Sigmoid colon (tissue), 7 donors: Measurements from ENCODE around the gene SMIM36. TPM values are rescaled to one million over a fixed set of nuclear protein-coding genes. Genes with fewer than 3 reads are reported as not detected.

ENCODE experiments used
- DNase-seq: peaks from one replicate; pipeline ENCODE4 v3.0.0-alpha.2; 2019
- H3K27ac ChIP-seq, 4 donors: fragments of 200-600 bp; sonication (generic); one replicate each; pipeline ENCODE4 v1.5.1; 2016 to 2019; ENCODE audit warnings: mild to moderate bottlenecking in 1 of 4
- H3K27me3 ChIP-seq, 3 donors: fragments of 200-600 bp; sonication (generic); one replicate each; pipeline ENCODE4 v1.5.1; 2019; ENCODE audit warnings: mild to moderate bottlenecking in 1 of 3
- H3K36me3 ChIP-seq, 4 donors: fragments of 200-600 bp; sonication (generic); one replicate each; pipeline ENCODE4 v1.5.1; 2016 to 2019
- H3K4me1 ChIP-seq, 4 donors: fragments of 200-600 bp; sonication (generic); one replicate each; pipeline ENCODE4 v1.5.1; 2017 to 2019
- H3K4me3 ChIP-seq, 4 donors: fragments of 200-600 bp; sonication (generic); one replicate each; pipeline ENCODE4 v1.5.1; 2017 to 2019; ENCODE audit warnings: mild to moderate bottlenecking in 2 of 4, moderate library complexity in 1 of 4
- H3K9me3 ChIP-seq, 4 donors: fragments of 200-600 bp in 3 of 4; sonication (generic) in 3 of 4; one replicate each; pipeline versions ENCODE4 v1.5.1 to v1.6.1; 2013 to 2019
- EP300 ChIP-seq, 4 donors: sonication (generic); formaldehyde crosslinking; IDR thresholded peaks; one replicate each; pipeline ENCODE4 v1.6.1; 2017; ENCODE audit warnings: antibody characterized with exemption in 4 of 4
- POLR2A ChIP-seq, 2 donors: fragments of 450-650 bp; IDR thresholded peaks; one replicate each; pipeline ENCODE4 v1.6.1; 2016; ENCODE audit warnings: antibody characterized with exemption in 2 of 2, mild to moderate bottlenecking in 2 of 2, moderate library complexity in 2 of 2
- POLR2AphosphoS5 ChIP-seq, 4 donors: sonication (generic); formaldehyde crosslinking; IDR thresholded peaks; one replicate each; pipeline ENCODE4 v1.6.1; 2017; ENCODE audit warnings: antibody characterized with exemption in 4 of 4
- WGBS, 2 donors: extraction: QIAGEN DNeasy Blood & Tissue Kit; methylation state at CpG; one replicate each; pipeline ENCODE4 v1.1.7; 2013; 5-methylcytosine and 5-hydroxymethylcytosine counted together
- intact Hi-C: fragments of 100-400 bp; cut with DNase I; formaldehyde crosslinking; loops from one replicate; pipeline ENCODE4 v1.15.1; 2023
- polyA plus RNA-seq, 3 donors: library from polyadenylated mRNA; stranded (reverse); fragments of 200-250 nt; gene quantifications; one replicate each; pipeline ENCODE4 v1.2.3, GENCODE V29; 2013
- total RNA-seq, 4 donors: library from RNA; depleted of rRNA; stranded (reverse); fragments of >200 nt; gene quantifications; one replicate each; pipeline ENCODE4 v1.1.0, GENCODE V29; 2016
- TF ChIP-seq, protein P1 (sequence below), 4 experiments: fragments of 450-650 bp in 3 of 4; fragments of 200-600 bp in 1 of 4; IDR thresholded peaks; one replicate each; pipeline ENCODE4 v1.5.1; 2016 to 2019; ENCODE audit warnings: antibody characterized with exemption in 4 of 4, mild to moderate bottlenecking in 3 of 4, moderate library complexity in 2 of 4
- donor health status: healthy with polysubstance abuse.
- donor health status: Bipolar disorder and iron deficiency.
- donor health status: healthy.

Gene SMIM36
- total and polyA plus RNA-seq, 7 donors = not detected

GRCh38 chr17:55484575-55484974, 26.7 kb downstream of the SMIM36 start:
- H3K9me3 ChIP-seq = no peaks in the 10 kb centered on the region
- TF ChIP-seq, protein P1, sequence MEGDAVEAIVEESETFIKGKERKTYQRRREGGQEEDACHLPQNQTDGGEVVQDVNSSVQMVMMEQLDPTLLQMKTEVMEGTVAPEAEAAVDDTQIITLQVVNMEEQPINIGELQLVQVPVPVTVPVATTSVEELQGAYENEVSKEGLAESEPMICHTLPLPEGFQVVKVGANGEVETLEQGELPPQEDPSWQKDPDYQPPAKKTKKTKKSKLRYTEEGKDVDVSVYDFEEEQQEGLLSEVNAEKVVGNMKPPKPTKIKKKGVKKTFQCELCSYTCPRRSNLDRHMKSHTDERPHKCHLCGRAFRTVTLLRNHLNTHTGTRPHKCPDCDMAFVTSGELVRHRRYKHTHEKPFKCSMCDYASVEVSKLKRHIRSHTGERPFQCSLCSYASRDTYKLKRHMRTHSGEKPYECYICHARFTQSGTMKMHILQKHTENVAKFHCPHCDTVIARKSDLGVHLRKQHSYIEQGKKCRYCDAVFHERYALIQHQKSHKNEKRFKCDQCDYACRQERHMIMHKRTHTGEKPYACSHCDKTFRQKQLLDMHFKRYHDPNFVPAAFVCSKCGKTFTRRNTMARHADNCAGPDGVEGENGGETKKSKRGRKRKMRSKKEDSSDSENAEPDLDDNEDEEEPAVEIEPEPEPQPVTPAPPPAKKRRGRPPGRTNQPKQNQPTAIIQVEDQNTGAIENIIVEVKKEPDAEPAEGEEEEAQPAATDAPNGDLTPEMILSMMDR (IDR thresholded peaks at IDR 0.05) = no peak
- no peak for TF ChIP-seq POLR2AphosphoS5 (IDR thresholded peaks at IDR 0.05)
- no peak overlapping the region for H3K27ac ChIP-seq
- no peaks in the 10 kb centered on the region for H3K27me3 ChIP-seq
- no peaks in the 10 kb centered on the region for H3K36me3 ChIP-seq
- no peak for DNase-seq
- intact Hi-C loops = no loop called here
- H3K4me3 ChIP-seq = no peak overlapping the region
- peaks cover 0 to 12% (median 9%) of the 10 kb centered on the region in 4 donors for H3K4me1 ChIP-seq
- 93 to 95% methylated on average over 2 of the region's 2 CpGs for WGBS, 2 donors

DNA sequence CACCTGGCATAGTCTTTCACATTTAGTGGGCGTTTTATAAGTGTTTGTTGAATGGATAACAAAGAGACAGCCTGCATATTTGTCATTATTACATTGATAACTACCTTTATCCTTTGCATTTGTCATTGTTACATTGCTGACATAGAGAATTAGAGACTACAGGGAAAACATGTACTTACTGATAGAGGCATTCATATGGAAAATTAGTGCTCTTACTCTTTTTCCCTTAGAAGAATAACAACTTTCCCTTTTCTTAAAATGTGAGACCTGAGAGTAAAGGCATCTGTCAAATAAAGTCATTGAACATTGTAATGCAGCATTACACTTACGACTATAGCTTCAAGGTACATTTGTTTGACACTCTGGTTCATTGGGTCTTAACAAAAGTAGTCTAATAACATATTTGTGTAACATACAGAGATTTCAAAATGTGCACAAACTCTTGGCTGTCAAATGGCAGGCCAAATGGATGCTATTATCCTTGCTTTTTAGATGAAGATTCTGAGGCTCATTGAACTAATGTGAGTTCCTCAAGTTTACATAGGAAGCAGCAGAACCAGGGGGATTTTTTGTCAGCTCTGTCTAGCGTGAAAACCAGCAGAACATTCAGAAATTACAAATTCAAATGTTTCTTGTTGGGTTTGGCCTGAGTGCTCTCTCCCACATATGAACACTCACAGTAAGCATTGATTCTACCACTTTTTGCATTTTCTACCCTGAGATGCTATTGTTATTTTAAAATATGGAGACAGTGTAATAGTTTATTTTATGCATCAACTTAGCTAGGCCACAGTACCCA, 28.5 kb downstream of the SMIM36 start:
- WGBS, 2 donors = 82 to 90% methylated on average over 3 of the region's 3 CpGs
- no peaks in the 10 kb centered on the region for H3K36me3 ChIP-seq
- peaks cover 0 to 7% (median 5%) of the 10 kb centered on the region in 4 donors for H3K4me1 ChIP-seq
- TF ChIP-seq POLR2AphosphoS5 (IDR thresholded peaks at IDR 0.05) (no peak), EP300 (IDR thresholded peaks at IDR 0.05) (no peak), POLR2A (IDR thresholded peaks at IDR 0.05) (no peak)
- TF ChIP-seq, protein P1 (IDR thresholded peaks at IDR 0.05) = no peak
- H3K27me3 ChIP-seq = no peaks in the 10 kb centered on the region
- intact Hi-C loops = no loop called here
- H3K9me3 ChIP-seq = no peaks in the 10 kb centered on the region
- H3K4me3 ChIP-seq = no peak overlapping the region
- H3K27ac ChIP-seq = no peak overlapping the region
- DNase-seq = no peak

DNA sequence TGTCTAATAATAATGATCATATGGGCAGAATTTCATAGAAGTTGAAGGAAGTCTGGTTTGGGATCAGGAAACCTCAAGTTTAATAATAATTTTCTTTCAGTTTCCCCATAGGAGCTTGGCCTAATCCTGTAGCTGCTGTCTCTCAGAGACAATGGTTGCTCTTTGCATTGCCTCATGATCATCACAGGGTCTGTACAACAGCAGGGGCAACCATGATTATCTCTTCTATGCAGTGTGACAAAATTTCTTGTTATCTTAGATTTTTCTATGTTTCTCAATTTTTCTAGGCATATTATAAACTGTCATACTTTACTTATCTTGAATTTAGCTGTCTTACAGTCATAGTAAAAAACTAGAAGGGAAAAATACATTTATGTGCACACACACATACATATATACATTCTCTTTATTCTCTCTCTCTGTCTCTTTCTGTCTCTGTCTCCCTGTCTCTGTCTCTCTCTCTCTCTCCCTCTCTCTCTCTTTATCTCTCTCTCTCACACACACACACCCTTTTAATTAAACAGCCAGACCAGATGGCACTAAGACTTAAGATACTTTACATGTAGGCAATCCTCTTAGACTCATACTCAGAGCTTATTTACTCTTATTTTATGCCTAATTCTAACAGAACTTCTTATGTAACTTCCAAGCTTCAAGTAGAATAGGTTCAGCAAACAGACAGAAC, 30.5 kb downstream of the SMIM36 start:
- intact Hi-C loops = no loop called here
- DNase-seq = no peak
- H3K36me3 ChIP-seq = no peaks in the 10 kb centered on the region
- no peak overlapping the region for H3K4me3 ChIP-seq
- H3K27ac ChIP-seq = no peak overlapping the region
- no peaks in the 10 kb centered on the region for H3K4me1 ChIP-seq
- H3K9me3 ChIP-seq = no peaks in the 10 kb centered on the region
- TF ChIP-seq, protein P1 (IDR thresholded peaks at IDR 0.05) = no peak
- TF ChIP-seq EP300 (IDR thresholded peaks at IDR 0.05) = no peak
- no peak for TF ChIP-seq POLR2AphosphoS5 (IDR thresholded peaks at IDR 0.05)
- no peak for TF ChIP-seq POLR2A (IDR thresholded peaks at IDR 0.05)
- no peaks in the 10 kb centered on the region for H3K27me3 ChIP-seq

GRCh38 chr17:55479903-55480302, 31.3 kb downstream of the SMIM36 start:
- Histone ChIP-seq H3K4me1 (no peaks in the 10 kb centered on the region), H3K27me3 (no peaks in the 10 kb centered on the region), H3K36me3 (no peaks in the 10 kb centered on the region), H3K4me3 (no peak overlapping the region), H3K27ac (no peak overlapping the region), H3K9me3 (no peaks in the 10 kb centered on the region)
- intact Hi-C loops = no loop called here
- WGBS, 2 donors = 93 to 99% methylated on average over 2 of the region's 2 CpGs
- no peak for DNase-seq
- TF ChIP-seq POLR2A (IDR thresholded peaks at IDR 0.05) = no peak
- no peak for TF ChIP-seq POLR2AphosphoS5 (IDR thresholded peaks at IDR 0.05)
- TF ChIP-seq, protein P1 (IDR thresholded peaks at IDR 0.05) = no peak
- TF ChIP-seq EP300 (IDR thresholded peaks at IDR 0.05) = no peak
